Peyer's patch (tissue), 4 donors: ENCODE data around the gene TAGAP. TPM values are rescaled to one million over a fixed set of nuclear protein-coding genes. Genes with fewer than 3 reads are reported as not detected.

Experiments
- DNase-seq, 3 donors: peaks; one replicate each; pipeline ENCODE4 v3.0.0-alpha.2; 2017 to 2019
- H3K27ac ChIP-seq, 4 donors: fragments of 200-600 bp; sonication (generic); one replicate each; pipeline ENCODE4 v1.5.1; 2016 to 2019
- H3K27me3 ChIP-seq, 2 donors: fragments of 200-600 bp; sonication (generic); one replicate each; pipeline ENCODE4 v1.5.1; 2019
- H3K36me3 ChIP-seq, 3 donors: fragments of 200-600 bp; sonication (generic); one replicate each; pipeline ENCODE4 v1.5.1; 2016 to 2019
- H3K4me1 ChIP-seq, 4 donors: fragments of 200-600 bp; sonication (generic); one replicate each; pipeline ENCODE4 v1.5.1; 2016 to 2019
- H3K4me3 ChIP-seq, 4 donors: fragments of 200-600 bp; sonication (generic); 1 replicate in 3 of 4; 2 replicates in 1 of 4; pipeline ENCODE4 v1.5.1; 2016 to 2019; ENCODE audit warnings: mild to moderate bottlenecking in 1 of 4
- H3K9me3 ChIP-seq, 4 donors: fragments of 200-600 bp; sonication (generic); one replicate each; pipeline ENCODE4 v1.5.1; 2016 to 2019; ENCODE audit warnings: mild to moderate bottlenecking in 1 of 4
- POLR2A ChIP-seq, 2 donors: fragments of 450-650 bp; IDR thresholded peaks; one replicate each; pipeline ENCODE4 v1.5.1; 2017; ENCODE audit warnings: antibody characterized with exemption in 2 of 2, mild to moderate bottlenecking in 2 of 2, moderate library complexity in 2 of 2
- total RNA-seq, 4 donors: library from RNA; depleted of rRNA; stranded (reverse); fragments of >200 nt; gene quantifications; one replicate each; pipeline ENCODE4 v1.1.0, GENCODE V29; 2016
- TF ChIP-seq, protein P1 (sequence below), 6 experiments: fragments of 450-650 bp in 4 of 6; fragments of 200-600 bp in 2 of 6; sonication (generic) in 1 of 6; IDR thresholded peaks; one replicate each; pipeline ENCODE4 v1.5.1; 2017 to 2019; ENCODE audit warnings: antibody characterized with exemption in 6 of 6, mild to moderate bottlenecking in 3 of 6, moderate library complexity in 1 of 6

Gene TAGAP
- total RNA-seq, 4 donors from 2014 or later = 3.9 to 18.2 (median 5.4) TPM

GRCh38 chr6:159053781-159054398 is 9.1 kb upstream of the TAGAP start:
- TF ChIP-seq, protein P1, sequence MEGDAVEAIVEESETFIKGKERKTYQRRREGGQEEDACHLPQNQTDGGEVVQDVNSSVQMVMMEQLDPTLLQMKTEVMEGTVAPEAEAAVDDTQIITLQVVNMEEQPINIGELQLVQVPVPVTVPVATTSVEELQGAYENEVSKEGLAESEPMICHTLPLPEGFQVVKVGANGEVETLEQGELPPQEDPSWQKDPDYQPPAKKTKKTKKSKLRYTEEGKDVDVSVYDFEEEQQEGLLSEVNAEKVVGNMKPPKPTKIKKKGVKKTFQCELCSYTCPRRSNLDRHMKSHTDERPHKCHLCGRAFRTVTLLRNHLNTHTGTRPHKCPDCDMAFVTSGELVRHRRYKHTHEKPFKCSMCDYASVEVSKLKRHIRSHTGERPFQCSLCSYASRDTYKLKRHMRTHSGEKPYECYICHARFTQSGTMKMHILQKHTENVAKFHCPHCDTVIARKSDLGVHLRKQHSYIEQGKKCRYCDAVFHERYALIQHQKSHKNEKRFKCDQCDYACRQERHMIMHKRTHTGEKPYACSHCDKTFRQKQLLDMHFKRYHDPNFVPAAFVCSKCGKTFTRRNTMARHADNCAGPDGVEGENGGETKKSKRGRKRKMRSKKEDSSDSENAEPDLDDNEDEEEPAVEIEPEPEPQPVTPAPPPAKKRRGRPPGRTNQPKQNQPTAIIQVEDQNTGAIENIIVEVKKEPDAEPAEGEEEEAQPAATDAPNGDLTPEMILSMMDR (IDR thresholded peaks at IDR 0.05) = no peak
- TF ChIP-seq POLR2A (IDR thresholded peaks at IDR 0.05) = no peak
- DNase-seq = no peak

DNA sequence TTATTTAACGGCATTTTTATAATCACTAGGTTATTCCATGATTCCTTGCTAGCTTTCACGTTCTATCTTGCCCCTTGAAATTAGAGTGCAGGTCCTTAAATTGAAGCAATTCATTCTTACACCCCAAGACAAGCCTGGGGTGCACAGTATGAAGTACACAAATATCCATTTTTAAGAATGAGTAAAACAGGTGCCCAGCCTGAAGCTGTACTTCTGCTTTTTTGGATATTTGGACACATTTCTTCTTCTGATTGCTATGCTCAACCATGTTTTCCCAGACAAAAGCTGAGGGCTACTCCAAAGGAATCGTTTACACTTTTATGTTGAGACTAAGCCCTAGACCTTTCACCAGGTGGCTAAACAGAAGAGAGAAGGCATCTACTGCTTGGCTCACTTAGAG is 7.9 kb upstream of the TAGAP start:
- DNase-seq = no peak
- TF ChIP-seq, protein P1 (IDR thresholded peaks at IDR 0.05) = no peak
- TF ChIP-seq POLR2A (IDR thresholded peaks at IDR 0.05) = no peak
- no peaks in the 10 kb centered on the region for H3K9me3 ChIP-seq
- peaks cover 0 to 8% (median 2%) of the 10 kb centered on the region in 4 donors for H3K4me1 ChIP-seq
- no peak overlapping the region for H3K4me3 ChIP-seq
- H3K36me3 ChIP-seq = no peaks in the 10 kb centered on the region
- H3K27ac ChIP-seq = no peak overlapping the region
- no peaks in the 10 kb centered on the region for H3K27me3 ChIP-seq

More at GRCh38 chr6:159053781-159054398, 9.1 kb upstream of the TAGAP start:
- Histone ChIP-seq H3K4me3 (no peak overlapping the region), H3K27ac (no peak overlapping the region), H3K9me3 (no peaks in the 10 kb centered on the region), H3K27me3 (no peaks in the 10 kb centered on the region), H3K4me1 (peaks cover 0 to 8% (median 2%) of the 10 kb centered on the region in 4 donors), H3K36me3 (no peaks in the 10 kb centered on the region)

GRCh38 chr6:159047891-159048685 is 3.3 kb upstream of the TAGAP start:
- Histone ChIP-seq H3K9me3 (no peaks in the 10 kb centered on the region), H3K27me3 (no peaks in the 10 kb centered on the region), H3K27ac (no peak overlapping the region), H3K4me3 (no peak overlapping the region), H3K36me3 (no peaks in the 10 kb centered on the region), H3K4me1 (peaks cover 0 to 6% (median 2%) of the 10 kb centered on the region in 4 donors)
- TF ChIP-seq POLR2A (IDR thresholded peaks at IDR 0.05) = no peak
- TF ChIP-seq, protein P1 (IDR thresholded peaks at IDR 0.05) = no peak
- DNase-seq = no peak

DNA sequence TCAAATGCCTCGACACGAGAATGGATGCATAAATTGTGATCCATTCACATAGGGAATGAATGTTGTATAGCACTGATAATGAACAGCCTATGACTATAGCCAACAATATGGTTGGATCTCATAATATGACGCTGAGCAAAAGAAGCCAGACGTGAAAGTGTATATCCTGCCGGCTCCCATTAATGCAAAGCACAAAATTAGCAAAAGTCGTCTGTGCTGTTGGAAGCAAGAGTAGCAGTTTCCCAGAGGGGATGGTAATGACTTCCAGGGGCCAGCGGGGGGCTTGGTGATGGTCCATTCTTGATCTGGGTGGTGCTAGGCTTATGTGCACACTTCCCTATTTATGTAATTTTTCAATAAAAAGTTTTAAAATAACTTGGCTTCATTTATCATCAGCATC is 1.0 kb upstream of the TAGAP start:
- Histone ChIP-seq H3K27ac (peak overlapping the region in 1 of 4 donors; percentile 79), H3K4me1 (peaks cover 0 to 10% (median 7%) of the 10 kb centered on the region in 4 donors), H3K4me3 (no peak overlapping the region), H3K27me3 (no peaks in the 10 kb centered on the region), H3K36me3 (no peaks in the 10 kb centered on the region), H3K9me3 (no peaks in the 10 kb centered on the region)
- TF ChIP-seq POLR2A (IDR thresholded peaks at IDR 0.05) = no peak
- TF ChIP-seq, protein P1 (IDR thresholded peaks at IDR 0.05) = no peak
- no peak for DNase-seq

GRCh38 chr6:159043947-159044346 is 844 bp downstream of the TAGAP start:
- TF ChIP-seq POLR2A (IDR thresholded peaks at IDR 0.05) = no peak
- TF ChIP-seq, protein P1 (IDR thresholded peaks at IDR 0.05) = no peak
- no peaks in the 10 kb centered on the region for H3K36me3 ChIP-seq
- no peaks in the 10 kb centered on the region for H3K9me3 ChIP-seq
- DNase-seq = no peak
- H3K4me3 ChIP-seq = peak overlapping the region; percentile 45 to 51 (median 46)
- H3K27me3 ChIP-seq = no peaks in the 10 kb centered on the region
- H3K27ac ChIP-seq = peak overlapping the region; percentile 57 to 86 (median 80)
- peaks cover 0 to 17% (median 8%) of the 10 kb centered on the region in 4 donors for H3K4me1 ChIP-seq
